WTC11 (cell line): ENCODE measurements around the gene UBN1. TPM values are rescaled to one million over a fixed set of nuclear protein-coding genes. Genes with fewer than 3 reads are reported as not detected.

Experiments
- ATAC-seq: fragments of 200-7000 bp; cut with Tn5 transposase; 2 replicates; pipeline ENCODE4 v1.10.0; 2021; ENCODE audit warnings: mild to moderate bottlenecking, moderate library complexity
- CTCF ChIA-PET: fragments of 300-600 bp; sonication (Branson Sonifier 250); formaldehyde crosslinking; loops from one replicate; lab custom pipeline; 2021; ENCODE audit warnings: antibody characterized with exemption; lab: Charles Lee
- POLR2A ChIA-PET: fragments of 350-600 bp; sonication (Branson Sonifier 250); formaldehyde crosslinking; loops from one replicate; lab custom pipeline; 2021; ENCODE audit warnings: antibody characterized with exemption; lab: Charles Lee
- DNase-seq: peaks from one replicate; pipeline ENCODE4 v3.0.0; 2021; ENCODE audit warnings: low spot score
- H3K27ac Mint-ChIP-seq: 2 replicates; pipeline ENCODE4 v1.8.0; 2021; ENCODE audit warnings: mixed read lengths
- H3K27me3 Mint-ChIP-seq: 2 replicates; pipeline ENCODE4 v1.8.0; 2021; ENCODE audit warnings: low read depth, mild to moderate bottlenecking, moderate library complexity, mixed read lengths
- H3K36me3 Mint-ChIP-seq: 2 replicates; pipeline ENCODE4 v1.8.0; 2021; ENCODE audit warnings: mixed read lengths
- H3K4me1 Mint-ChIP-seq: 2 replicates; pipeline ENCODE4 v1.8.0; 2022; ENCODE audit warnings: mixed read lengths
- H3K4me3 Mint-ChIP-seq: 2 replicates; pipeline ENCODE4 v1.8.0; 2021; ENCODE audit warnings: mild to moderate bottlenecking, moderate library complexity, mixed read lengths
- H3K9me3 Mint-ChIP-seq: 2 replicates; pipeline ENCODE4 v1.8.0; 2021; ENCODE audit warnings: mixed read lengths
- E2F1 ChIP-seq: sonication (generic); formaldehyde crosslinking; IDR thresholded peaks from 2 replicates; pipeline ENCODE4 v1.8.0; 2022; ENCODE audit warnings: mild to moderate bottlenecking, missing genetic modification reagents
- EMX1 ChIP-seq: fragments of 250-450 bp; sonication (Bioruptor Pico); IDR thresholded peaks from 2 replicates; pipeline ENCODE4 v1.8.0; 2021; ENCODE audit warnings: mild to moderate bottlenecking
- FOXK1 ChIP-seq: sonication (generic); formaldehyde crosslinking; IDR thresholded peaks from 2 replicates; pipeline ENCODE4 v1.8.0; 2022; ENCODE audit warnings: mild to moderate bottlenecking, moderate library complexity, missing genetic modification reagents
- GTF2I ChIP-seq: fragments of 250-450 bp; sonication (Bioruptor Pico); conservative IDR thresholded peaks from 2 replicates; pipeline ENCODE4 v1.4.0; 2021; ENCODE audit warnings: mild to moderate bottlenecking
- HMGA2 ChIP-seq: fragments of 250-450 bp; sonication (Bioruptor Pico); IDR thresholded peaks from 2 replicates; pipeline ENCODE4 v1.4.0; 2021; ENCODE audit warnings: mild to moderate bottlenecking, moderate library complexity
- NFATC4 ChIP-seq: fragments of 250-450 bp; sonication (Bioruptor Pico); IDR thresholded peaks from 2 replicates; pipeline ENCODE4 v1.9.0; 2021; ENCODE audit warnings: mild to moderate bottlenecking
- SMAD4 ChIP-seq: sonication (generic); formaldehyde crosslinking; IDR thresholded peaks from 2 replicates; pipeline ENCODE4 v1.8.0; 2022; ENCODE audit warnings: mild to moderate bottlenecking, missing genetic modification reagents
- TCF7 ChIP-seq: sonication (generic); formaldehyde crosslinking; IDR thresholded peaks from 2 replicates; pipeline ENCODE4 v1.8.0; 2022; ENCODE audit warnings: mild to moderate bottlenecking, low read depth, missing genetic modification reagents, moderate library complexity
- ZBTB21 ChIP-seq: sonication (generic); formaldehyde crosslinking; IDR thresholded peaks from 2 replicates; pipeline ENCODE4 v1.8.1; 2023; ENCODE audit warnings: mild to moderate bottlenecking, missing genetic modification reagents, borderline replicate concordance
- ZMAT4 ChIP-seq: fragments of 250-450 bp; sonication (Bioruptor Pico); IDR thresholded peaks from 2 replicates; pipeline ENCODE4 v1.9.0; 2021; ENCODE audit warnings: mild to moderate bottlenecking
- ZNF281 ChIP-seq: sonication (generic); formaldehyde crosslinking; IDR thresholded peaks from 2 replicates; pipeline ENCODE4 v1.8.0; 2023; ENCODE audit warnings: mild to moderate bottlenecking, missing genetic modification reagents
- ZNF423 ChIP-seq: fragments of 250-450 bp; sonication (Bioruptor Pico); IDR thresholded peaks from 2 replicates; pipeline ENCODE4 v2.1.2; 2022; ENCODE audit warnings: mild to moderate bottlenecking, moderate library complexity
- ZNF532 ChIP-seq: fragments of 250-450 bp; sonication (Bioruptor Pico); IDR thresholded peaks from 2 replicates; pipeline ENCODE4 v1.9.0; 2021; ENCODE audit warnings: mild to moderate bottlenecking, borderline replicate concordance
- total RNA-seq: library from RNA; stranded (reverse); gene quantifications from 3 replicates; pipeline ENCODE4 v1.2.3, GENCODE V29; 2021
- TF ChIP-seq, protein P1 (sequence below): sonication (generic); formaldehyde crosslinking; IDR thresholded peaks from 2 replicates; pipeline ENCODE4 v1.8.0; 2023; ENCODE audit warnings: missing genetic modification reagents, mild to moderate bottlenecking, borderline replicate concordance

The UBN1 gene
- total RNA-seq, 1 experiment from 2014 or later: 38.5 TPM

- H3K36me3 Mint-ChIP-seq: peaks cover 60% of the 10 kb centered on the region
- CTCF ChIA-PET: no interaction called here
- POLR2A ChIA-PET: no interaction called here
- no peak for TF ChIP-seq FOXK1
- TF ChIP-seq SMAD4 (CRISPR knock-in tag): no peak
- no peak for TF ChIP-seq EMX1 (CRISPR knock-in tag)
- TF ChIP-seq E2F1 (CRISPR knock-in tag): no peak
- no peak for TF ChIP-seq ZMAT4 (CRISPR knock-in tag)
- no peak for TF ChIP-seq ZBTB21 (CRISPR knock-in tag)
- TF ChIP-seq, protein P1, sequence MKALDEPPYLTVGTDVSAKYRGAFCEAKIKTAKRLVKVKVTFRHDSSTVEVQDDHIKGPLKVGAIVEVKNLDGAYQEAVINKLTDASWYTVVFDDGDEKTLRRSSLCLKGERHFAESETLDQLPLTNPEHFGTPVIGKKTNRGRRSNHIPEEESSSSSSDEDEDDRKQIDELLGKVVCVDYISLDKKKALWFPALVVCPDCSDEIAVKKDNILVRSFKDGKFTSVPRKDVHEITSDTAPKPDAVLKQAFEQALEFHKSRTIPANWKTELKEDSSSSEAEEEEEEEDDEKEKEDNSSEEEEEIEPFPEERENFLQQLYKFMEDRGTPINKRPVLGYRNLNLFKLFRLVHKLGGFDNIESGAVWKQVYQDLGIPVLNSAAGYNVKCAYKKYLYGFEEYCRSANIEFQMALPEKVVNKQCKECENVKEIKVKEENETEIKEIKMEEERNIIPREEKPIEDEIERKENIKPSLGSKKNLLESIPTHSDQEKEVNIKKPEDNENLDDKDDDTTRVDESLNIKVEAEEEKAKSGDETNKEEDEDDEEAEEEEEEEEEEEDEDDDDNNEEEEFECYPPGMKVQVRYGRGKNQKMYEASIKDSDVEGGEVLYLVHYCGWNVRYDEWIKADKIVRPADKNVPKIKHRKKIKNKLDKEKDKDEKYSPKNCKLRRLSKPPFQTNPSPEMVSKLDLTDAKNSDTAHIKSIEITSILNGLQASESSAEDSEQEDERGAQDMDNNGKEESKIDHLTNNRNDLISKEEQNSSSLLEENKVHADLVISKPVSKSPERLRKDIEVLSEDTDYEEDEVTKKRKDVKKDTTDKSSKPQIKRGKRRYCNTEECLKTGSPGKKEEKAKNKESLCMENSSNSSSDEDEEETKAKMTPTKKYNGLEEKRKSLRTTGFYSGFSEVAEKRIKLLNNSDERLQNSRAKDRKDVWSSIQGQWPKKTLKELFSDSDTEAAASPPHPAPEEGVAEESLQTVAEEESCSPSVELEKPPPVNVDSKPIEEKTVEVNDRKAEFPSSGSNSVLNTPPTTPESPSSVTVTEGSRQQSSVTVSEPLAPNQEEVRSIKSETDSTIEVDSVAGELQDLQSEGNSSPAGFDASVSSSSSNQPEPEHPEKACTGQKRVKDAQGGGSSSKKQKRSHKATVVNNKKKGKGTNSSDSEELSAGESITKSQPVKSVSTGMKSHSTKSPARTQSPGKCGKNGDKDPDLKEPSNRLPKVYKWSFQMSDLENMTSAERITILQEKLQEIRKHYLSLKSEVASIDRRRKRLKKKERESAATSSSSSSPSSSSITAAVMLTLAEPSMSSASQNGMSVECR (CRISPR knock-in tag): no peak
- TF ChIP-seq HMGA2 (CRISPR knock-in tag): no peak
- TF ChIP-seq NFATC4 (CRISPR knock-in tag): no peak
- TF ChIP-seq ZNF532 (CRISPR knock-in tag): no peak
- no peak for TF ChIP-seq GTF2I (CRISPR knock-in tag)
- no peak for TF ChIP-seq TCF7
- TF ChIP-seq ZNF423 (CRISPR knock-in tag): no peak
- TF ChIP-seq ZNF281 (CRISPR knock-in tag): no peak
- ATAC-seq (no peak), DNase-seq (no peak)
- no peaks in the 10 kb centered on the region for H3K27me3 Mint-ChIP-seq
- H3K4me3 Mint-ChIP-seq: no peak overlapping the region
- no peak overlapping the region; the same call in 1 of the 2 replicates for H3K27ac Mint-ChIP-seq
- no peaks in the 10 kb centered on the region for H3K9me3 Mint-ChIP-seq
- no peaks in the 10 kb centered on the region for H3K4me1 Mint-ChIP-seq
Observed at GRCh38 chr16:4877380-4877685, 30.1 kb downstream of the UBN1 start.
